Mucosa of descending colon (tissue), 3 donors: ENCODE measurements around the gene FOXA1. TPM values are rescaled to one million over a fixed set of nuclear protein-coding genes. Genes with fewer than 3 reads are reported as not detected.

ENCODE experiments used
- ATAC-seq: fragments of 200-7000 bp; cut with Tn5 transposase; one replicate; pipeline ENCODE4 v1.9.1; 2020; ENCODE audit warnings: mild to moderate bottlenecking, moderate library complexity
- DNase-seq, 3 donors: peaks; one replicate each; pipeline ENCODE4 v3.0.0-alpha.2; 2020
- H3K36me3 ChIP-seq: fragments of 200-600 bp; one replicate; pipeline ENCODE4 v1.8.0; 2021; ENCODE audit warnings: low read depth, mild to moderate bottlenecking
- H3K4me1 ChIP-seq: fragments of 200-600 bp; one replicate; pipeline ENCODE4 v1.8.0; 2021; ENCODE audit warnings: low read depth, mild to moderate bottlenecking
- H3K4me3 ChIP-seq: fragments of 200-600 bp; one replicate; pipeline ENCODE4 v1.8.0; 2021; ENCODE audit warnings: mild to moderate bottlenecking
- H3K9me3 ChIP-seq: fragments of 200-600 bp; one replicate; pipeline ENCODE4 v1.8.0; 2021; ENCODE audit warnings: mild to moderate bottlenecking
- intact Hi-C, 2 donors: fragments of 100-400 bp; cut with DNase I in 1 of 2; cut with micrococcal nuclease in 1 of 2; formaldehyde crosslinking; loops; one replicate each; pipeline versions ENCODE4 v1.11.0 to v1.11.1; 2022; cut with DNase I, micrococcal nuclease
- total RNA-seq, 3 donors: library from RNA; stranded (reverse); fragmentation: NEBNext Ultra II Directional in 2 of 3; extraction: Animal tissue kit (Norgen Biotek cat#: 25700) in 2 of 3; gene quantifications; one replicate each; pipeline versions ENCODE4 v1.2.1 to v1.2.4, GENCODE V29; 2021 to 2023
- TF ChIP-seq, protein P1 (sequence below): fragments of 200-600 bp; IDR thresholded peaks from one replicate; pipeline ENCODE4 v1.8.0; 2022; ENCODE audit warnings: antibody characterized with exemption, mild to moderate bottlenecking
- donor health status: DM: no; HTN: no; CAD: no; lungs with moderate emphysema.
- donor health status: DM: no; HTN: no; CAD: no.
- donor health status: DM: no; HTN: yes; CAD: no.

Gene FOXA1
- total RNA-seq, 3 donors from 2014 or later = 21.1 to 73.3 (median 64.5) TPM

DNA sequence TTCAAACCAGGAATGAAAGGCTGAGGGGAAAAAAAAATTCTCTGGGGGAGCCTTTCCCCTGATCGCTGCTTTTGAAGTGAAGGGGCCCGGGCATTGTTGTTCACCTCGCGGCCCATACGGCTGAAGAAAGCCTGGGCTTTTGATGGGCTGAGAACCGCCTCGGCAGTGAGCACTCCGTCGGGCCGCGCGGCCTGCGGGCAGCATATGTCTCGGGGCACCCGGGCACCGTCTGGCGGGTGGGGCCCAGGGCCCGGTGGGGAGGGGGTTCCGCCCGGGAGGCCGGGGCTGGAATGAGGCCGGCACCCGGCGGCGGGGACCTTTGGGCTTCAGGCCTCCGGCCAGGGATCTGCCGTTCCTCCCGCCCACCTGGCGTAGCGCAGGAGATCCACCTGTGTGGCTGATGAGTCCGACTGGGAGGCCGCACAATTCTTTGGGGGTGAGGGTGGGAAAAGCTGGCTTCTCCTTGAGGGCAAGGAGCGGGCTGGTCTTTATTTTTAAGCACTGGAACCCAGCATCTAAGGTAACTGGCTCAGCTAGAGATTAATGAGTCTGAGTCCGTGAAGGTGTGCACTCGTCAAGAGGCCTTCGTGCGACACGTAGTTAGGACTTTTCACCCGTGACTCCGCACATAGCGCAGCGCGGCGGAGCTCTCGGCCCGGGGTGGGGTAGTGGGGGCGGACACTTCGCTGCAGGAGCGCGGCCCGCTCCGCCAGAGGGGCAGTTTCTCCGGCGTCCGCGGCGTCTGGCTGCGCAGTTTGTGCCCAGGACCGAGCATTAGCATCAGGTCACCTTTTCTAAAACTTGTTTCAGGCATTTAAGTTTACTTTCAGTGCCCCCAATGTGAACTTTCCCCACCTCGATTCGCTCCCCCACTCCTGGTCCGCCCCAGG is 10.6 kb downstream of the FOXA1 start:
- Histone ChIP-seq H3K9me3 (no peaks in the 10 kb centered on the region), H3K36me3 (no peaks in the 10 kb centered on the region), H3K4me1 (peaks cover 9% of the 10 kb centered on the region), H3K4me3 (no peak overlapping the region)
- DNase-seq (peak; percentile 65 to 76 (median 65)), ATAC-seq (peak; percentile 67)
- TF ChIP-seq, protein P1, sequence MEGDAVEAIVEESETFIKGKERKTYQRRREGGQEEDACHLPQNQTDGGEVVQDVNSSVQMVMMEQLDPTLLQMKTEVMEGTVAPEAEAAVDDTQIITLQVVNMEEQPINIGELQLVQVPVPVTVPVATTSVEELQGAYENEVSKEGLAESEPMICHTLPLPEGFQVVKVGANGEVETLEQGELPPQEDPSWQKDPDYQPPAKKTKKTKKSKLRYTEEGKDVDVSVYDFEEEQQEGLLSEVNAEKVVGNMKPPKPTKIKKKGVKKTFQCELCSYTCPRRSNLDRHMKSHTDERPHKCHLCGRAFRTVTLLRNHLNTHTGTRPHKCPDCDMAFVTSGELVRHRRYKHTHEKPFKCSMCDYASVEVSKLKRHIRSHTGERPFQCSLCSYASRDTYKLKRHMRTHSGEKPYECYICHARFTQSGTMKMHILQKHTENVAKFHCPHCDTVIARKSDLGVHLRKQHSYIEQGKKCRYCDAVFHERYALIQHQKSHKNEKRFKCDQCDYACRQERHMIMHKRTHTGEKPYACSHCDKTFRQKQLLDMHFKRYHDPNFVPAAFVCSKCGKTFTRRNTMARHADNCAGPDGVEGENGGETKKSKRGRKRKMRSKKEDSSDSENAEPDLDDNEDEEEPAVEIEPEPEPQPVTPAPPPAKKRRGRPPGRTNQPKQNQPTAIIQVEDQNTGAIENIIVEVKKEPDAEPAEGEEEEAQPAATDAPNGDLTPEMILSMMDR = no peak
- intact Hi-C loops = loop anchor here in 1 of 2 donors (5.0 kb wide), 1 partner anchor 162 kb away; no protein-coding TSS in a partner anchor

DNA sequence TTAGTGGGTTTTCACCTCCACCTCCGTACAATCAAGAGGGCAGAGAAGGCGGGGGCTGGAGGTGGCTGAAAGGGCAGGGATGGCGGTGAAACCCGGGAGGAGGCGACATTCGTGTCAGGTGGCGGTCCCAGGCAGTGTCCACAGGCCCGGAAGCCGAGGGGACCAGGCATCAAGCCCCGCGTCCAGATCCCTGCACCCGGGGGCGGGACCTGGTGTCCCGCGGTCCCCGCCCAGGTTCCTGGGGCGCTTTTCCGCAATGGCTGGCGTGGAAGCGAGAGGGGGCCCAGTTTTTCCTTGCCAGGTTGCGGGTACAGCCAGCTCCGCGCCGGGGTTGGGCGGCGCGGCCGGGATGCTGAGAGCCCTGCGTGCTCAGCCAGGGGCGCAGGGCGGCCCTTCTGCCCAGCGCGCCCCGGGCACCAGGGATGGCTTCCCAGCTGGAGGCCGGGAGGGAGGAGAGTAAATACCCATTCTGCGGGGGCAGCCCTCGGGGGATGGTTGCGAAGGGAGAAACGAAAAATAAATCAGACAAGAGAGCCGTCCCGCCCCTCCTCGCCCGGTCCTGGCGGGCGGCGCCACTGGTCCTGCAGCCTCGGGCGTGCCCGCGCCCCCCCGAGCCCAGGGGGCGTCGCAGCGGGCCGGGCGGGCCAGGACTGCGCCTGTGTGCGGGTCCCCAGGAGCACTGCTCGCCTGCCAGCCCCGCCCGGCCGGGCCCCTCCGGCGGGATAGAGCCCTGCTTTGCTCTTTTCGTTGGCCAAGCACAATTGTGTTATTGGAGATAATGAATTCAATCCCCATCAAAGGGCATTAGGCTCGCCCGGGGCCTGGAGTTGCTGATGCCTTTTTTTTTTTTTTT is 11.5 kb downstream of the FOXA1 start:
- ATAC-seq (peak; percentile 59), DNase-seq (peak; percentile 59 to 78 (median 65))
- TF ChIP-seq, protein P1 = no peak
- peak overlapping the region; percentile 17 for H3K4me3 ChIP-seq
- H3K36me3 ChIP-seq = no peaks in the 10 kb centered on the region
- intact Hi-C loops = no loop called here
- no peaks in the 10 kb centered on the region for H3K9me3 ChIP-seq
- H3K4me1 ChIP-seq = peaks cover 9% of the 10 kb centered on the region

DNA sequence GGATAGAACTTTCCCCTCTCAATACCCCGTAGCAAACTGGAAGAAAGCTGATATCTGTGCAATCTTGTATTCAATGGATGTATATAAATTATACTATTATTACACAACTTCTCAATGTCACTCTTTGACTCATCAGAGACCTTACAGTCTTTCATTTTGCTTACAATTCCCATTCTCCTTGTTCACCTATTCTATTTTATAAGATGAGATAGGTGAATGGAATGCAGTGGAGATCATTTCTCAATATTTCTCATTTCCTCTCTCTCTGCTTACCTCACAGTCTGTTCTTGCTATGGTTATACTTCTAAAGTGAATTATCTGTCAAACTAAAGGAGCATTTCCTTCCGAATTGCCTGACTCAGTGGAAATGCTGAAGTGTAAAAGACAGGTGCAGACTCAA is 14.9 kb downstream of the FOXA1 start:
- H3K4me1 ChIP-seq = peaks cover 4% of the 10 kb centered on the region
- no peak for ATAC-seq
- intact Hi-C loops = no loop called here

DNA sequence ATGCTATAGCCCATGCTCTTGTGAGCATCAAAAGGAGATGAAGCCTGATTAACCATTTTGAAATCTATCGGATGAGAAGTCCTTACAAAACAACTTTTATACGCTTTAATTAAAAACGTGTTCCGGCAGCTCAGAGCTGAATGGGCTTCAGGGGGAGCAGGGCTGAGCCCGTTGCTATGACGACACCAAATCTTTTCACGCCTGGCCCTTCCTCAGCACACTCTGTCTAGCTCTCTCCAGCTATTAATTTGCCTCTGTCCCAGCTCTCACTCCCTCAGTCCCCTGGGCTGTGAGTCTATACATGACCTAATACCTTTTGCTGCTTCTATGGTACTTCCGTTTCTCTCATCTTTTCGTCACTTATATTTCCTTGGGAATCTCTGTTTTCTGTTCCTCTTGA is 15.8 kb downstream of the FOXA1 start:
- TF ChIP-seq, protein P1 = no peak
- intact Hi-C loops = no loop called here
- ATAC-seq = no peak

More for the DNA sequence above, 14.9 kb downstream of the FOXA1 start:
- no peak for DNase-seq
- Histone ChIP-seq H3K4me3 (no peak overlapping the region), H3K9me3 (no peaks in the 10 kb centered on the region), H3K36me3 (no peaks in the 10 kb centered on the region)
- TF ChIP-seq, protein P1 = no peak

DNA sequence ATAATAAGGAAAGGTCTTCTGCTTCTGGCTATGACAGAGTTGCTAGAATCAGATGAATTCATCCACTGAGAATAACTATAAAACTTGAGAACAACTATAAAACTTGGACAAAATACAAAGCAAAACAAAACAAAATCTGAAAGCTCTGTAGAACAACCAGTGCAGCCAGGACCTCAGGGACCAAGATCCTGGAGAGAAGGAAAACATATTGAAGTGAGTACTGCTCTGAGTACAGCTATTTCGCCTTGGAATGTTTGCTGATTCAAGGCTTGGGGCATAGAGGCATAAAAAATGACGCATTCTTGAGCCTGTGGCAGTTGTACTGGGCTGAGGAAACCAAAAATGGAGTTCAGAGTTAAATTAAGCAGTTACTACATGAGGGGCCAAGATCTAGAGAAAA is 21.7 kb downstream of the FOXA1 start:
- no peak for ATAC-seq

More for the DNA sequence above, 15.8 kb downstream of the FOXA1 start:
- H3K4me3 ChIP-seq = no peak overlapping the region
- H3K9me3 ChIP-seq = no peaks in the 10 kb centered on the region
- peaks cover under 1% of the 10 kb centered on the region for H3K4me1 ChIP-seq
- H3K36me3 ChIP-seq = no peaks in the 10 kb centered on the region
- DNase-seq = no peak

More for the DNA sequence above, 21.7 kb downstream of the FOXA1 start:
- DNase-seq = no peak
- H3K4me3 ChIP-seq = no peak overlapping the region
- no peaks in the 10 kb centered on the region for H3K36me3 ChIP-seq
- intact Hi-C loops = no loop called here
- no peaks in the 10 kb centered on the region for H3K9me3 ChIP-seq
- TF ChIP-seq, protein P1 = no peak
- H3K4me1 ChIP-seq = no peaks in the 10 kb centered on the region
